Tibial nerve (tissue), 4 donors: Measurements from ENCODE around the gene PTPRM. TPM values are rescaled to one million over a fixed set of nuclear protein-coding genes. Genes with fewer than 3 reads are reported as not detected.

ENCODE experiments used
- DNase-seq, 2 donors: peaks; one replicate each; pipeline ENCODE4 v3.0.0-alpha.2; 2019; ENCODE audit warnings: low spot score in 2 of 2
- H3K27ac ChIP-seq, 4 donors: fragments of 200-600 bp; sonication (generic) in 3 of 4; one replicate each; pipeline ENCODE4 v1.5.1; 2017 to 2019; ENCODE audit warnings: mild to moderate bottlenecking in 1 of 4
- H3K27me3 ChIP-seq, 2 donors: fragments of 200-600 bp; sonication (generic) in 1 of 2; one replicate each; pipeline versions ENCODE4 v1.5.1 to v1.6.0; 2017 to 2019
- H3K36me3 ChIP-seq, 3 donors: fragments of 200-600 bp; sonication (generic); one replicate each; pipeline ENCODE4 v1.5.1; 2018 to 2019
- H3K4me1 ChIP-seq, 4 donors: fragments of 200-600 bp; sonication (generic) in 3 of 4; one replicate each; pipeline ENCODE4 v1.5.1; 2017 to 2019
- H3K4me3 ChIP-seq, 4 donors: fragments of 200-600 bp; sonication (generic) in 3 of 4; one replicate each; pipeline ENCODE4 v1.5.1; 2017 to 2019; ENCODE audit warnings: mild to moderate bottlenecking in 1 of 4, moderate library complexity in 1 of 4
- H3K9me3 ChIP-seq, 4 donors: fragments of 200-600 bp; sonication (generic) in 3 of 4; one replicate each; pipeline ENCODE4 v1.5.1; 2017 to 2019
- EP300 ChIP-seq, 2 donors: sonication (generic); formaldehyde crosslinking; IDR thresholded peaks; one replicate each; pipeline ENCODE4 v1.6.1; 2017; ENCODE audit warnings: antibody characterized with exemption in 2 of 2, mild to moderate bottlenecking in 1 of 2
- POLR2A ChIP-seq, 2 donors: fragments of 450-650 bp; IDR thresholded peaks; one replicate each; pipeline ENCODE4 v1.6.1; 2017; ENCODE audit warnings: antibody characterized with exemption in 2 of 2, mild to moderate bottlenecking in 2 of 2, moderate library complexity in 2 of 2
- WGBS, 2 donors: methylation state at CpG; one replicate each; pipeline ENCODE4 v1.1.5; 2018; 5-methylcytosine and 5-hydroxymethylcytosine counted together
- total RNA-seq, 4 donors: library from RNA; depleted of rRNA; stranded (reverse); fragments of >200 nt; gene quantifications; one replicate each; pipeline ENCODE4 v1.1.0, GENCODE V29; 2016
- TF ChIP-seq, protein P1 (sequence below), 5 experiments: fragments of 200-600 bp in 3 of 5; fragments of 450-650 bp in 2 of 5; sonication (generic) in 3 of 5; IDR thresholded peaks; one replicate each; pipeline ENCODE4 v1.5.1; 2016 to 2019; ENCODE audit warnings: antibody characterized with exemption in 5 of 5, mild to moderate bottlenecking in 3 of 5, moderate library complexity in 2 of 5

Gene PTPRM
- total RNA-seq, 4 donors from 2014 or later, result 62.2 to 92.4 (median 80.7) TPM

- peaks cover 0 to 22% (median 9%) of the 10 kb centered on the region in 4 donors for H3K4me1 ChIP-seq
Observed at GRCh38 chr18:7566244-7566566, 911 bp upstream of the PTPRM start.

DNA sequence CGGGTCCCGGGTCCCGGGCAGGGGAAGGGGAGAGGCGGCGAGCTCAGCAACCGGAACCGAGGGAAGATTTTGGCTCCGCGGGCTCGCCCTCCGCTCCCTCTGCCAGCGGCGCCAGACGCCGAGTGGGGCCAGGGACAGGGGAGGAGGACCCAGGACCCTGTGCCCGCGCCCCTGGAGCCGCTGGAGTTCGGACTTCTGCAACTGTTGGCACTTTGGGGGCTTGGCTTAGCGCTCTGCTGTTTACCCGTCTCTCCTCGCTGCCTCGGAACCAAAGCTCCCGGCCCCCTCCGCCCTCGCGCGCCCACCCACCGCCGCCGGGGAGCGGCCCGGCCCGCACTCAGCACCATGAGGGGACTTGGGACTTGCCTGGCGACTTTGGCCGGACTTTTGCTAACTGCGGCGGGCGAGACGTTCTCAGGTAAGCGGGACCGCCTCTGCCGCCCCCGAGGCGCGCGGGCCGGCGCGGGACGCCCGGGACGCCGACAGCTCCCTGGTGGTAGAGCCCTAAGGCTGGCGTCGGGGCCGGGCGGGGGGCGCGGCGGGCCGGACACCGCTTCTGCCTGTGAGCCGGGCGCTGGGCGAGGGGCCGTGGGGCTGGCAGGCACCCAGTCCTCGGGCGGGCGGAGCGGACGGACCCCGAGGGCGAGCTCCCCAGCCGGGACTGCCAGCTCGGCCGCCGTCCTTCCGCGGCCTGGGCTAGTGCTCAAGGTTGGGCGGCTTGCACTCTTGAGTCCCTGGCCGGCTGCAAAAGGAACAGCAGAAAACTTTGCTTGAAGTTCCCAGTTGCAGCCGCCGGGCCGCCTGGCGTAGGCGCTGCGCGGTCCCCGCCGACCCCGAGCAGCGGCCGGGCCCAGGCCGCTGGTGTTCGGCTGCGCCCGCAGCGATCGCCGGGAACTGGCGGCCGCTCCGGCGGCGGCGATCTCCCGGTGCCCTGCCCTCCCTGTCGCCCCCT lies 634 bp downstream of the PTPRM start:
- H3K9me3 ChIP-seq, result no peaks in the 10 kb centered on the region
- H3K27ac ChIP-seq, result peak overlapping the region; percentile 84 to 98 (median 91)
- H3K27me3 ChIP-seq, result no peaks in the 10 kb centered on the region
- peak; percentile 22 to 26 for DNase-seq
- TF ChIP-seq EP300 (IDR thresholded peaks at IDR 0.05), result no peak
- TF ChIP-seq, protein P1, sequence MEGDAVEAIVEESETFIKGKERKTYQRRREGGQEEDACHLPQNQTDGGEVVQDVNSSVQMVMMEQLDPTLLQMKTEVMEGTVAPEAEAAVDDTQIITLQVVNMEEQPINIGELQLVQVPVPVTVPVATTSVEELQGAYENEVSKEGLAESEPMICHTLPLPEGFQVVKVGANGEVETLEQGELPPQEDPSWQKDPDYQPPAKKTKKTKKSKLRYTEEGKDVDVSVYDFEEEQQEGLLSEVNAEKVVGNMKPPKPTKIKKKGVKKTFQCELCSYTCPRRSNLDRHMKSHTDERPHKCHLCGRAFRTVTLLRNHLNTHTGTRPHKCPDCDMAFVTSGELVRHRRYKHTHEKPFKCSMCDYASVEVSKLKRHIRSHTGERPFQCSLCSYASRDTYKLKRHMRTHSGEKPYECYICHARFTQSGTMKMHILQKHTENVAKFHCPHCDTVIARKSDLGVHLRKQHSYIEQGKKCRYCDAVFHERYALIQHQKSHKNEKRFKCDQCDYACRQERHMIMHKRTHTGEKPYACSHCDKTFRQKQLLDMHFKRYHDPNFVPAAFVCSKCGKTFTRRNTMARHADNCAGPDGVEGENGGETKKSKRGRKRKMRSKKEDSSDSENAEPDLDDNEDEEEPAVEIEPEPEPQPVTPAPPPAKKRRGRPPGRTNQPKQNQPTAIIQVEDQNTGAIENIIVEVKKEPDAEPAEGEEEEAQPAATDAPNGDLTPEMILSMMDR (IDR thresholded peaks at IDR 0.05), result peak in 2 of 5 experiments; percentile 34 to 53
- WGBS, 2 donors, result 0 to 1% methylated on average over 44 to 64 of the region's 109 CpGs
- H3K4me3 ChIP-seq, result peak overlapping the region; percentile 47 to 88 (median 72)
- no peaks in the 10 kb centered on the region for H3K36me3 ChIP-seq
- H3K4me1 ChIP-seq, result peaks cover 0 to 22% (median 9%) of the 10 kb centered on the region in 4 donors

More at GRCh38 chr18:7566244-7566566, 911 bp upstream of the PTPRM start:
- Histone ChIP-seq H3K36me3 (no peaks in the 10 kb centered on the region), H3K27me3 (no peaks in the 10 kb centered on the region), H3K9me3 (no peaks in the 10 kb centered on the region), H3K4me3 (peak overlapping the region; percentile 32 to 88 (median 50)), H3K27ac (peak overlapping the region; percentile 84 to 98 (median 94))
- 13 to 19% methylated on average over 4 of the region's 4 CpGs for WGBS, 2 donors
- no peak for DNase-seq
- TF ChIP-seq, protein P1 (IDR thresholded peaks at IDR 0.05), result no peak
- TF ChIP-seq POLR2A (IDR thresholded peaks at IDR 0.05) (no peak), EP300 (IDR thresholded peaks at IDR 0.05) (no peak)

GRCh38 chr18:7568426-7568825 lies 1.3 kb downstream of the PTPRM start:
- H3K4me1 ChIP-seq, result peaks cover 0 to 22% (median 9%) of the 10 kb centered on the region in 4 donors
- TF ChIP-seq EP300 (IDR thresholded peaks at IDR 0.05) (no peak), POLR2A (IDR thresholded peaks at IDR 0.05) (no peak)
- TF ChIP-seq, protein P1 (IDR thresholded peaks at IDR 0.05), result peak in 1 of 5 experiments; percentile 23
- peak overlapping the region; percentile 84 to 98 (median 91) for H3K27ac ChIP-seq
- DNase-seq, result no peak
- H3K27me3 ChIP-seq, result no peaks in the 10 kb centered on the region
- peak overlapping the region; percentile 47 to 88 (median 72) for H3K4me3 ChIP-seq
- no peaks in the 10 kb centered on the region for H3K36me3 ChIP-seq
- WGBS, 2 donors, result 0% methylated on average over 5 to 35 of the region's 44 CpGs
- no peaks in the 10 kb centered on the region for H3K9me3 ChIP-seq

GRCh38 chr18:7571626-7572025 lies 4.5 kb downstream of the PTPRM start:
- DNase-seq, result no peak
- Histone ChIP-seq H3K36me3 (no peaks in the 10 kb centered on the region), H3K27ac (no peak overlapping the region), H3K4me1 (peaks cover 0 to 21% (median 8%) of the 10 kb centered on the region in 4 donors), H3K4me3 (no peak overlapping the region), H3K27me3 (no peaks in the 10 kb centered on the region), H3K9me3 (no peaks in the 10 kb centered on the region)
- TF ChIP-seq, protein P1 (IDR thresholded peaks at IDR 0.05), result no peak
- TF ChIP-seq EP300 (IDR thresholded peaks at IDR 0.05) (no peak), POLR2A (IDR thresholded peaks at IDR 0.05) (no peak)
- 74 to 75% methylated on average over 2 of the region's 2 CpGs for WGBS, 2 donors

DNA sequence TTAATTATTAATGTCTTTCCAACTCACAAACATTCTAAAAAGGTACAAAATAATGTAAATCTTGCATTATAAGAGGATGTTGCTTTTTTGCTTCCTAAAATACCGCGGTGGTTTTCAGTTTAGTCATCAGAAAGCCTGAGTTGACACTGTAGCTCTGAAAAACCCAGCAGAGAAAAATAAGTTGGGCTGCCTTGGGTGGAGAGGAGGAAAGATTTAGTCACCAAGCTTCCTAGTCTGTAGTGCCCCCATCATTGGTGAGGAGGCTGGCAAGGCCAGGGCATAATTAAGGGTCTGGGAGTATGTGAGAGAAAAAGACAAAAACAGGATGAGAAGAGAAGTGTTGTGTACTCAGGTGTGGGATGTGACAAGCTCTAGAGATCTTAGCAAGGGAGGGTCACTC lies 5.7 kb downstream of the PTPRM start:
- Histone ChIP-seq H3K4me1 (peaks cover 0 to 21% (median 8%) of the 10 kb centered on the region in 4 donors), H3K27ac (no peak overlapping the region), H3K9me3 (no peaks in the 10 kb centered on the region), H3K27me3 (no peaks in the 10 kb centered on the region), H3K36me3 (no peaks in the 10 kb centered on the region), H3K4me3 (no peak overlapping the region)
- DNase-seq, result no peak
- WGBS, 2 donors, result 68 to 69% methylated on average over 2 of the region's 2 CpGs
- TF ChIP-seq, protein P1 (IDR thresholded peaks at IDR 0.05), result no peak
- TF ChIP-seq EP300 (IDR thresholded peaks at IDR 0.05) (no peak), POLR2A (IDR thresholded peaks at IDR 0.05) (no peak)
